Ecto neural progenitor cell (in vitro differentiated cells): Measurements from ENCODE around the gene GLYATL3.

Experiments used
- DNase-seq: peaks from one replicate; pipeline ENCODE4 v3.0.0-alpha.2; 2018; ENCODE audit warnings: low spot score

The GLYATL3 gene

DNA sequence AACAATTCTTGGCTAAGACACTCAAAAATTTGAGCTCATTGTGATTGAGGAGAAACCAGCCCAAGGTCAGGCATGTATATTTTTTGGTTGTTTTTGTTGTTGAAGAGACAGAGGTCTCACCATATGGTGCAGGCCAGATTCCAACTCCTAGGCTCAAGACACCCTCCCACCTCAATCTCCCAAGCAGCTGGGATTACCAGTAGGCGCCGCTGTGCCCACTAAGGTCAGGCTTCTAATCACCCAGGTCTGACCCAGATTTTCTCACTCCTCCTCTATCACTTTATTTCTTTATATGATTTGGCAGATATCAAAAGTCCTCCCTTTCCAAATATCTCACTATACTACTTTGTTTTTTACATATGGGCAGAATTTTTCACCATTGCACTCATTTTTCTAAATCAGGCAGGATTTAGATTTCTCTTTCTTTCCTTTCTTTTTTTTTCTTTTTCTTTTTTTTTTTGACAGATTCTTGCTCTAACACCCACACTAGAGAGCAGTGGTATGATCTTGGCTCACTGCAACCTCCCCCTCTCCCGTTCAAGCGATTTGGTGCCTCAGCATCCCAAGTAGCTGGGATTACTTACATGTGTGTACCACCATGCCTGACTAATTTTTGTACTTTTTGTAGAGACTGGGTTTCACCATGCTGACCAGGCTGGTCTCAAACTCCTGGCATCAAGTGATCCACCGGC lies 49.0 kb downstream of the GLYATL3 start:
- DNase-seq: no peak

DNA sequence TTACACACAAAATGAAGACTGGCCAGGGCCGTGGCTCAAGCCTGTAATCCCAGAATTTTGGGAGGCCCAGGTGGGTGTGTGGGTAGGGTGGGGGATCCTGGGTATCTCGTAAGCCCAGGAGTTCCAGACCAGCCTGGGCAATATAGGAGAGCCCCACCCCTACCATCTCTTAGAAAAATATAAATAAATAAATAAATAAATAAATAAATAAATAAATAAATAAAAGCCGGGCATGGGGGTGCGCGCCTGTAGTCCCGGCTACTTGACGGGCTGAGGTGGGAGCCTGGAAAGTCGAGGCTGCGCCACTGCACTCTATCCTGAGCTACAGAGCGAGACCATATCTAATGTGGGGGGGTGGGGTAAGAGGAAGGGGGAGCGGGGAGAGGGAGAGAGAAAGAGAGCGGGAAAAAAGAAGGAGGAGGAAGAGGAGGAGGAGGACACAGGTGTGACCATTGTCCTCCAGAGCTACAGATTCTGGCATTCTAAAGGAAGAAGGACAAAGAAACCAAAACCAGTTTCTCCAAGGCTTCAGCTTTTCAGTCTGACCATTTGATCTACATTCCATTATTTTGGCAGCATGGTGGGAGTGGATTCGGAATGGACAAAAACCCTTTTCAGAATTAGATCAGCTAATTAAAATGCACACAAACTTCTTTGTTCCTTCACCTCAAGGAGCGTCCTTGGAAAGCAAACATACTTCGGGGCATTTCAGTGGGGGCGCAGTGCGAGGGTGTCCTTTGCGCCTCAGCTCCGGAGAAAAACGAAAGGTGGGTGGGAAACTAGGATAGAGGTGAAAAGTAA lies 50.2 kb downstream of the GLYATL3 start:
- DNase-seq: no peak

DNA sequence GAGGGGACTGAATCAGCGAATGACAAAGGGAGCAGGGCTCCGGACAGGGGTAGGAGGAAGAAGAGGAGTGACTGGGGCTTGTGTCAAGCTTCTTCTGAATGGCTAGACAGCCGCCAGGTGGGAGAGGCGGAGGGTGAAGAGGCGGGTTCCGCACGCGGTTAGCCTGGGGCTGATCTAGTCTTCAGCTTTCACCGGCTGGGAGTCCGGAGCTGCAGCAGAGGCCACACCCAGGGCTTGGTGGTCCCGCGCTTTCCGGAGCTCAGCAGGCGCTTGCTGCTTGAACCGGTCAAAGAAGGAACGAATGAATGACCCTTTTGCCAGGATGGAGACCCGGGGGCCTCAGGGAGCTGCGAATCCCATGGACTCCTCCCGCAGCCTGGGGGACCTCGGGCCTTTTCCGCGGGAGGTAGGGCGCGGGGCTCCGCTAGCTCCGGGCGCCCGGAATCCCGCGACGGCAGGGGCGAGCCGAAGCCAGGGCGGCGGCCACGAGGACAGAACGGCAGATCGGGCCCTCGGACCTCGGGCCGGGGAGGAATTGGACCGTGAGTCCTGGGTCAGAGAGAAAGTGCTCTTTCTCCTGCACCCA lies 50.9 kb downstream of the GLYATL3 start, which contains the start of gene C6orf141:
Gene C6orf141 (plus strand): TSS at position 177 of the 586 bp plus-strand sequence. CDS start 125 bp downstream, at position 302.
- DNase-seq: peak; percentile 84

DNA sequence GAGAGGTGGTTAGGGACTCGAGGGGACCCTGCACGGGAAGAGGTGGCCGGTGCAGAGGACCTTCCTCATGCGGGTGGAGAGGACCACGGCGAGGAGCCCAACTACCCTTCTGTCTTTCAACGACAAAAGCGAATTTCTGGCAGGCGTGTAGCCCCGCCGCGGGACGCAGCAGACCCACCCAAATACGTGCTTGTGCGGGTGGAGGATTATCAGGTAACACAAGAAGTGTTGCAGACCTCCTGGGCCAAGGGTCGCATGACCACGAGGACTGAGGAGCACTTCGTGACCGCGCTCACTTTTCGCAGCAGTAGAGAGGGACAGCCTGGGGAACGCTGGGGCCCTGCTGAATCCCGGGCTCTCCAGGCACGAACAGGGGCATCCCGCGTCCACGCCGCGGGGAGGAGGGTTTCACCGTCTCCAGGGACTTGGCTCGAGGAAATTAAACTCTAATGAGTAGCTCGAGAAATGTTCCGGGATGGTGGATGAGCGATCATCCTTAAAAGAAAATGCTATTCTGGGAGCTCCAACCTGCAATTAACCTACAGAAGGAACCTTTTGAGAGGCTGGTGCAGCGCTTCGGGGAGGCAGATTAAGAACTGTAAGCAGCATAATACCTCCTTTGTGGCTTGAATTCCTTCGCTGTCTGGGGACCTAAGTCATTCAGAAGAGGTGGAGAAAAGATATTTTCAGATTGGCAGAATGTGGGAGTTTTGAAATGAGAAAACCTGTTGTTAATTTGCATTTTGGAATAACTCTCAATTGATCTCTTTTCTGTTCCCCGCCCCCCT lies 51.5 kb downstream of the GLYATL3 start:
- DNase-seq: peak; percentile 67

GRCh38 chr6:49551866-49552129 lies 52.1 kb downstream of the GLYATL3 start:
- no peak for DNase-seq

GRCh38 chr6:49552596-49552995 lies 52.9 kb downstream of the GLYATL3 start:
- no peak for DNase-seq

- no peak for DNase-seq
These were observed 53.7 kb downstream of the GLYATL3 start for GRCh38 chr6:49553384-49553783.

DNA sequence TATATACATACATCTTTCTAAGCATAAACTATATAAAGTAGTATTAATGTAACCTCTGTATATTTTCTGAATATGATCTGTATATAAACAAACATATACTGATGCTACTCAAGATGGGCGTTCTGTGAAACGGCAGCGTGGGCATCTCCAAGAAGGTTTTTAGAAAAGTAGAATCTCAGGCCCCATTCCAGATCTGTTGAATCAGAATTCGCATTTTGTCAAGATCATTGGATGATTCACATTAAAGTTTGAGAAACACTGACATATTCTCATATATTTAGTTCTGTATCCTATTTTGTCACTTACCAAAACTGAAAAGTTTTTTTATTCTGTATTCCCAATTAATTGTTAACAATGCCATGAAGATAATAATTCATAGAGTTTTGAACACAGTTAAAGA lies 56.2 kb downstream of the GLYATL3 start:
- DNase-seq: no peak

DNA sequence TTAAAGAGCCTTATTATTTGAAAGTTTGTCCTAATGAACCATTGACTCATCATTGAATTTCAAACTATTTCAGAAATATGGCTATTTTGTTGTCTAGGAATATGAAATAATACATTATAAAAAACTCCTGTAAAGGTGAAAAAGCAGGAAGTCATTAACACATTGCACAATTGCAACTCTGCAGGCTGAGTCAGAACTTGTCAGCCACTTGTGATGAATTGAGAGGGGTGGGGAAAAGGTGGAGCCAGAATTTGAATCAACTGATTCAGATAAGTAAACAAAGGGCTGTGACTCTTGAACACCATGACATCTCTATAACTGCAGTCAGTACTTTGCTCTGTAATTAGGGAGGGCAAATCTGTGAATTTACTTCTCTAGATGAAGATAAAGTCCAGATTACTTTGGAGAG lies 56.7 kb downstream of the GLYATL3 start:
- DNase-seq: no peak

GRCh38 chr6:49557177-49557576 lies 57.5 kb downstream of the GLYATL3 start:
- DNase-seq: no peak

DNA sequence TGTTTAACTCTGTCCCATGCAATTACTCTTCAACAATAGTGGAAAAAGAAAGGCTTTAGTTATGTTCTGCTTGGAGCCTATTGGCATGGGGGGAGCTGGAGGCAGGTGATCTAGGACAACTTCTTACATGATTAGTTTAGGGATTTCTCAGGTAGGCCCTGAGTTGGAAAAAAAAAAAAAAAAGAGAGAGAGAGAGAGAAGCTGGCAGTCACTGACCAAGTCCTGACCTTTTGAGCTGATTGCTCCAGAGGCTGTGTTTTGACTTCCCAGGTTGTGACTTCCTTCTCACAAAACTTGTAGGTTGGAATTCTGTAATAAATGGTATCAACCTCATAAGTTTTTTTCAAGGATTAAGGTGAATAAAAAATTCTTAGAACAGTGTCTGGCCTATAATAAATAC lies 58.5 kb downstream of the GLYATL3 start:
- no peak for DNase-seq

DNA sequence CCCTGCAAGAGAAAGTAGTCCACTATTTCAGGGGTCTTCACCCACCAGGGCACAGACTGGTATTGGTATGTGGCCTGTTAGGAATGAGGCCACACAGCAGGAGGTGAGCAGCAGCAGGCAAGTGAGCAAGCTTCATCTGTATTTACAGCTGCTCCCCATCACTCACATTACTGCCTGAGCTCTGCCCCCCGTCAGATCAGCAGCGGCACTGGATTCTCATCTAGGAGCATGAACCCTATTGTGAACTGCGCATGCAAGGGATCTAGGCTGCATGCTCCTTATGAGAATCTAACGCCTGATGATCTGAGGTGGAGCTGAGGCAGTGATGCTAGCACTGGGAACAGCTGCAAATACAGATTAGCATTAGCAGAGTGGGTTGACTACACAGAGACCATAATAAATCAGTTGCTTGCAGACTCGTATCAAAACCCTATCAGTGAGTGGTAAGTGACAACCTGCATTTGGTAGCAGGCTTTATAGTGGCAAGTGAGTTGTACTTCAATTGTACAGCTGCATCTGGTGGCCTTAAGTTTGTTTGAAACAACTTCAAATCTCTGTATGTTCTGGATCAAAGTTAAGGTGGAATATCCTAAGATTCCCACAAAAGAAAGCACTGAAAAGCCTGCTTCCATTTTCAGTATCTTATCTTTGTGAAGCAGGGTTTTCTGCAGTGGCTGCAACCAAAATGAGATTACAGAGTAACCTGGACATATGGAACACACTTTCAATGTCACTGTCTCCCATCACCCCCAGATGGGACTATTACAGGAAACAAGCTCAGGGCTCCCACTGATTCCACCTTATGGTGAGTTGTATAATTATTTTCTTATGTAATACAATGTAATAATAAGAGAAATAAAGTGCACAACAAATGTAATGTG lies 63.5 kb downstream of the GLYATL3 start:
- DNase-seq: no peak

GRCh38 chr6:49564552-49564951 lies 64.8 kb downstream of the GLYATL3 start:
- DNase-seq: no peak

- no peak for DNase-seq
These were observed 65.5 kb downstream of the GLYATL3 start for GRCh38 chr6:49565261-49565660.

GRCh38 chr6:49565855-49566254 lies 66.1 kb downstream of the GLYATL3 start:
- no peak for DNase-seq

DNA sequence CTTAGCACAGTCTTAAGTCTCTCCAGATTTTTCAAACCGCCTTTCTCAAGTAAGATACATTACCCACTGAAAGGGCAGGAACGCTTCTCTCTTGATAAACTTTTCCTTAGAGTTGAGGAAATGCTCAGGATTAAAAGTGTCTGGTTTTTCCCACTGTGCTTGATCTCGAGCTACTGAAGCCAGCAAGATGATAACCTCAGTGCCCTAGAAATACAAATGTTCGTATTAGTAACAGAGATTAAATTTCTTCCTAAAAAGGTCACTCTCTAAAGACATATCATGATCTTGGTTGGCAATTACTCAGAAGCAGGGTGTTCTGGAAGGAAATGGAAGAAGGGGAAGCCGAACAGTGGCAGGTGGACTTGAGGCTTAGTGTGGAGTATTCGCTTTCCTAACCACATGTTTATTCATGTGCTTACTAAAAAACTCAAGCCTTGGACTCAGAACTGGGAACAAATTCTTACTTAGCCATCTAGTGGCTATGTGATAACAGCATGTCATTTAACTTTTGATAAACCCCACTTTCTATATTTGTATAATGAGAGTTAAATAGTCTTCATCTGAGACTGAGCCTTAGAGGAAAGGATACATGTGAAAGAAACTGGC lies 70.9 kb downstream of the GLYATL3 start:
- no peak for DNase-seq

- DNase-seq: no peak
These were observed 76.9 kb downstream of the GLYATL3 start for GRCh38 chr6:49576618-49577017.
